Measurements from ENCODE around the gene SGK2. TPM values are rescaled to one million over a fixed set of nuclear protein-coding genes. Genes with fewer than 3 reads are reported as not detected.

The SGK2 gene
- total and polyA plus RNA-seq, 2 experiments from 2014 or later, result 0.42 TPM; not detected in 1

DNA sequence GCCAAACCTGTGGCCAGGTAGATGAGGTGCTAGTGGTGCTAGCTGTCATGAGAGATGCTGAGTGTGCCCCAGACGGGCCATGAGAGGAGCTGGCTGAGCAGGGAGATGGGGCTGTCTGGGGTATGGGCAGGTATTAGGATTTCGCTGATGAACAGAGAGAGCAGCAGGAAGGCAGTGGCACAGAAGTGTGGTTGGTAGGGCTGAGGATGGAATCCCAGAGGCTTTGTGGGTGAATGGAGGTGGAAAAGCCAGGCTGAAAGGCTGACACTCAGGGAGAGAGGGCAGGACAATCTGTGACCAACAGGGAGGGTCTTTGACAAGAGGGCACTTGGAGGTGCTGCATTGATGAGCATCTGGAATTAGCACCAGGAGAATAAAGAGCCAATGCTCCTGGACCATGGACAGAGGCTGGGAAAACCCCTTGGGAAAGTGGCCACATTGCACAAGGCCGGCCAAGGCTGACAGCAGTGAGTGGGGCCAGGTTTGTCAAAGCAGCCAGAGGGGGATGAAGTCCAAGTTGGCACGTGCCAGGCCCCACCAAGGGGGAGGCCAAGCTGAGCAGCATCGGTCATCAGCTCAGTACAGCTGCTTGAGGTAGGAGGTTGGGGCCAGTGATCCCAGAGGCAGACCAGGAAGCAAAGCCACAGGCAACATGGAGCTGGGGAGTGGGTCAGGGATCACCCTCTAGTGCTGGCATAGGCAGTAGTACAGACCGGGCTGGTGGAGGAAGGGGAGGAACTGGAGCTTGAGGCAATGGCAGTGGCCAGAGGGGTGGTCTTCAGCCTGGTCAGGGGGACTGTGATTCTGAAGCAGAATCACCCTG lies 19.7 kb upstream of the SGK2 start (continued):
- TF ChIP-seq, protein P1, sequence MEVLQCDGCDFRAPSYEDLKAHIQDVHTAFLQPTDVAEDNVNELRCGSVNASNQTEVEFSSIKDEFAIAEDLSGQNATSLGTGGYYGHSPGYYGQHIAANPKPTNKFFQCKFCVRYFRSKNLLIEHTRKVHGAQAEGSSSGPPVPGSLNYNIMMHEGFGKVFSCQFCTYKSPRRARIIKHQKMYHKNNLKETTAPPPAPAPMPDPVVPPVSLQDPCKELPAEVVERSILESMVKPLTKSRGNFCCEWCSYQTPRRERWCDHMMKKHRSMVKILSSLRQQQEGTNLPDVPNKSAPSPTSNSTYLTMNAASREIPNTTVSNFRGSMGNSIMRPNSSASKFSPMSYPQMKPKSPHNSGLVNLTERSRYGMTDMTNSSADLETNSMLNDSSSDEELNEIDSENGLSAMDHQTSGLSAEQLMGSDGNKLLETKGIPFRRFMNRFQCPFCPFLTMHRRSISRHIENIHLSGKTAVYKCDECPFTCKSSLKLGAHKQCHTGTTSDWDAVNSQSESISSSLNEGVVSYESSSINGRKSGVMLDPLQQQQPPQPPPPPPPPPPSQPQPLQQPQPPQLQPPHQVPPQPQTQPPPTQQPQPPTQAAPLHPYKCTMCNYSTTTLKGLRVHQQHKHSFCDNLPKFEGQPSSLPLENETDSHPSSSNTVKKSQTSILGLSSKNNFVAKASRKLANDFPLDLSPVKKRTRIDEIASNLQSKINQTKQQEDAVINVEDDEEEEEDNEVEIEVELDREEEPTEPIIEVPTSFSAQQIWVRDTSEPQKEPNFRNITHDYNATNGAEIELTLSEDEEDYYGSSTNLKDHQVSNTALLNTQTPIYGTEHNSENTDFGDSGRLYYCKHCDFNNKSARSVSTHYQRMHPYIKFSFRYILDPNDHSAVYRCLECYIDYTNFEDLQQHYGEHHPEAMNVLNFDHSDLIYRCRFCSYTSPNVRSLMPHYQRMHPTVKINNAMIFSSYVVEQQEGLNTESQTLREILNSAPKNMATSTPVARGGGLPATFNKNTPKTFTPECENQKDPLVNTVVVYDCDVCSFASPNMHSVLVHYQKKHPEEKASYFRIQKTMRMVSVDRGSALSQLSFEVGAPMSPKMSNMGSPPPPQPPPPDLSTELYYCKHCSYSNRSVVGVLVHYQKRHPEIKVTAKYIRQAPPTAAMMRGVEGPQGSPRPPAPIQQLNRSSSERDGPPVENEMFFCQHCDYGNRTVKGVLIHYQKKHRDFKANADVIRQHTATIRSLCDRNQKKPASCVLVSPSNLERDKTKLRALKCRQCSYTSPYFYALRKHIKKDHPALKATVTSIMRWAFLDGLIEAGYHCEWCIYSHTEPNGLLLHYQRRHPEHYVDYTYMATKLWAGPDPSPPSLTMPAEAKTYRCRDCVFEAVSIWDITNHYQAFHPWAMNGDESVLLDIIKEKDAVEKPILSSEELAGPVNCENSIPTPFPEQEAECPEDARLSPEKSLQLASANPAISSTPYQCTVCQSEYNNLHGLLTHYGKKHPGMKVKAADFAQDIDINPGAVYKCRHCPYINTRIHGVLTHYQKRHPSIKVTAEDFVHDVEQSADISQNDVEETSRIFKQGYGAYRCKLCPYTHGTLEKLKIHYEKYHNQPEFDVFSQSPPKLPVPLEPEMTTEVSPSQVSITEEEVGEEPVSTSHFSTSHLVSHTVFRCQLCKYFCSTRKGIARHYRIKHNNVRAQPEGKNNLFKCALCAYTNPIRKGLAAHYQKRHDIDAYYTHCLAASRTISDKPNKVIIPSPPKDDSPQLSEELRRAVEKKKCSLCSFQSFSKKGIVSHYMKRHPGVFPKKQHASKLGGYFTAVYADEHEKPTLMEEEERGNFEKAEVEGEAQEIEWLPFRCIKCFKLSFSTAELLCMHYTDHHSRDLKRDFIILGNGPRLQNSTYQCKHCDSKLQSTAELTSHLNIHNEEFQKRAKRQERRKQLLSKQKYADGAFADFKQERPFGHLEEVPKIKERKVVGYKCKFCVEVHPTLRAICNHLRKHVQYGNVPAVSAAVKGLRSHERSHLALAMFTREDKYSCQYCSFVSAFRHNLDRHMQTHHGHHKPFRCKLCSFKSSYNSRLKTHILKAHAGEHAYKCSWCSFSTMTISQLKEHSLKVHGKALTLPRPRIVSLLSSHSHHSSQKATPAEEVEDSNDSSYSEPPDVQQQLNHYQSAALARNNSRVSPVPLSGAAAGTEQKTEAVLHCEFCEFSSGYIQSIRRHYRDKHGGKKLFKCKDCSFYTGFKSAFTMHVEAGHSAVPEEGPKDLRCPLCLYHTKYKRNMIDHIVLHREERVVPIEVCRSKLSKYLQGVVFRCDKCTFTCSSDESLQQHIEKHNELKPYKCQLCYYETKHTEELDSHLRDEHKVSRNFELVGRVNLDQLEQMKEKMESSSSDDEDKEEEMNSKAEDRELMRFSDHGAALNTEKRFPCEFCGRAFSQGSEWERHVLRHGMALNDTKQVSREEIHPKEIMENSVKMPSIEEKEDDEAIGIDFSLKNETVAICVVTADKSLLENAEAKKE (CRISPR knock-in tag; IDR thresholded peaks at IDR 0.05), result no peak

DNA sequence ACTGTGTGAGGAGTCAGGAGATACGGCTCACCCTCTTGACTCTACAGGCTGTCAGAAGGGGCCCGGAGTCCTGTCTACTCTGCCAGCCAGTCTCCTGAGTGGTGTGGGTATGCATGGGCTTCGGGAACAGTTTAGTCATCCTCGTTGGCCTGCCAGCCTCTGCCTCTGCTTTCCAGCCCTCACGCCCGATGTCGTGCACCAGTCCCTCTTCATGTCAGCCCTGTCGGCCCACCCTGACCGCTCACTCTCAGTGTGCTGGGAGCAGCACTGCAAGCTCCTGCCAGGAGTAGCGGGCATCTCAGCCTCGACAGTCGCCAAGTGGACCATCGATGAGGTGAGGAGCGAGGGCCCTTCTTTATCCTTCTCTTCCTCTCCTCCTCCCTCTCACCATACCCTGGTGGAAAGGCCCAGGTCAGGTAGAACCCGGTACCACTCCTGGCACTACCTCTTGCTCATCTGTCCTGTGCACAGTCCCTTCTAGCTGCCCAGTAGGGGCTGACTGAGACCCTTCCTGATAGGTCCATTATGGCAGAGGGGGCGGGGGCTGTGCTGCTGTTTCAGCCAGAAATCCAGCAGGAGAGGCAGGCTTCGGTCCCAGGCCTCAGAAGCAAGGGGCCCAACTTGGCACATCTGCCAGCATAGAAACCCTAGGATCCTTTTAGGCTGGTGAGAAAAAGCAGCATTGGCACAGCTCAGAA lies 18.7 kb upstream of the SGK2 start:
- Histone ChIP-seq H3K36me3 (ENCODE audit: insufficient read depth) (no peaks in the 10 kb centered on the region), H3K27me3 (ENCODE audit: insufficient read depth) (no peaks in the 10 kb centered on the region), H3K4me1 (ENCODE audit: insufficient read depth) (no peaks in the 10 kb centered on the region), H3K4me2 (no peak overlapping the region), H3K79me2 (replicated peaks; ENCODE audit: insufficient read depth) (no peaks in the 10 kb centered on the region), H3K27ac (ENCODE audit: low read depth) (no peak overlapping the region), H3K9me2 (ENCODE audit: insufficient read depth) (no peaks in the 10 kb centered on the region), H3K4me3 (no peak overlapping the region), H4K20me1 (replicated peaks; ENCODE audit: insufficient read depth) (no peaks in the 10 kb centered on the region), H3F3A (replicated peaks; ENCODE audit: low read depth) (no peaks in the 10 kb centered on the region), H2AFZ (no peak overlapping the region)
- DNase-seq (ENCODE audit: low spot score) (no peak), ATAC-seq (peak; percentile 36)
- Mint-ChIP-seq H3K9me3 (no peaks in the 10 kb centered on the region; the same call in 1 of the 3 replicates), H3K4me3 (no peak overlapping the region), H3K36me3 (ENCODE audit: low read depth) (peaks cover 15% of the 10 kb centered on the region; the same call in 1 of the 3 replicates), H3K27me3 (ENCODE audit: insufficient read depth, low read depth, poor library complexity) (peaks cover 12% of the 10 kb centered on the region), H3K4me1 (no peaks in the 10 kb centered on the region), H3K27ac (no peak overlapping the region)
- TF ChIP-seq JUNB (IDR thresholded peaks at IDR 0.05; ENCODE audit: unreplicated experiment) (no peak), NANOG (IDR thresholded peaks at IDR 0.05; ENCODE audit: borderline replicate concordance) (no peak), ZNF114 (CRISPR knock-in tag; IDR thresholded peaks at IDR 0.05) (no peak), CREB1 (CRISPR knock-in tag; IDR thresholded peaks at IDR 0.05; ENCODE audit: low read depth) (no peak), ZNF331 (CRISPR knock-in tag; IDR thresholded peaks at IDR 0.05; ENCODE audit: low read depth) (no peak), POLR2AphosphoS5 (IDR thresholded peaks at IDR 0.05; ENCODE audit: low read depth) (no peak), STAT1 (IDR thresholded peaks at IDR 0.05; ENCODE audit: unreplicated experiment) (no peak)
- TF ChIP-seq, protein P2, sequence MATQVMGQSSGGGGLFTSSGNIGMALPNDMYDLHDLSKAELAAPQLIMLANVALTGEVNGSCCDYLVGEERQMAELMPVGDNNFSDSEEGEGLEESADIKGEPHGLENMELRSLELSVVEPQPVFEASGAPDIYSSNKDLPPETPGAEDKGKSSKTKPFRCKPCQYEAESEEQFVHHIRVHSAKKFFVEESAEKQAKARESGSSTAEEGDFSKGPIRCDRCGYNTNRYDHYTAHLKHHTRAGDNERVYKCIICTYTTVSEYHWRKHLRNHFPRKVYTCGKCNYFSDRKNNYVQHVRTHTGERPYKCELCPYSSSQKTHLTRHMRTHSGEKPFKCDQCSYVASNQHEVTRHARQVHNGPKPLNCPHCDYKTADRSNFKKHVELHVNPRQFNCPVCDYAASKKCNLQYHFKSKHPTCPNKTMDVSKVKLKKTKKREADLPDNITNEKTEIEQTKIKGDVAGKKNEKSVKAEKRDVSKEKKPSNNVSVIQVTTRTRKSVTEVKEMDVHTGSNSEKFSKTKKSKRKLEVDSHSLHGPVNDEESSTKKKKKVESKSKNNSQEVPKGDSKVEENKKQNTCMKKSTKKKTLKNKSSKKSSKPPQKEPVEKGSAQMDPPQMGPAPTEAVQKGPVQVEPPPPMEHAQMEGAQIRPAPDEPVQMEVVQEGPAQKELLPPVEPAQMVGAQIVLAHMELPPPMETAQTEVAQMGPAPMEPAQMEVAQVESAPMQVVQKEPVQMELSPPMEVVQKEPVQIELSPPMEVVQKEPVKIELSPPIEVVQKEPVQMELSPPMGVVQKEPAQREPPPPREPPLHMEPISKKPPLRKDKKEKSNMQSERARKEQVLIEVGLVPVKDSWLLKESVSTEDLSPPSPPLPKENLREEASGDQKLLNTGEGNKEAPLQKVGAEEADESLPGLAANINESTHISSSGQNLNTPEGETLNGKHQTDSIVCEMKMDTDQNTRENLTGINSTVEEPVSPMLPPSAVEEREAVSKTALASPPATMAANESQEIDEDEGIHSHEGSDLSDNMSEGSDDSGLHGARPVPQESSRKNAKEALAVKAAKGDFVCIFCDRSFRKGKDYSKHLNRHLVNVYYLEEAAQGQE (IDR thresholded peaks at IDR 0.05; ENCODE audit: unreplicated experiment), result no peak
- TF ChIP-seq, protein P3, sequence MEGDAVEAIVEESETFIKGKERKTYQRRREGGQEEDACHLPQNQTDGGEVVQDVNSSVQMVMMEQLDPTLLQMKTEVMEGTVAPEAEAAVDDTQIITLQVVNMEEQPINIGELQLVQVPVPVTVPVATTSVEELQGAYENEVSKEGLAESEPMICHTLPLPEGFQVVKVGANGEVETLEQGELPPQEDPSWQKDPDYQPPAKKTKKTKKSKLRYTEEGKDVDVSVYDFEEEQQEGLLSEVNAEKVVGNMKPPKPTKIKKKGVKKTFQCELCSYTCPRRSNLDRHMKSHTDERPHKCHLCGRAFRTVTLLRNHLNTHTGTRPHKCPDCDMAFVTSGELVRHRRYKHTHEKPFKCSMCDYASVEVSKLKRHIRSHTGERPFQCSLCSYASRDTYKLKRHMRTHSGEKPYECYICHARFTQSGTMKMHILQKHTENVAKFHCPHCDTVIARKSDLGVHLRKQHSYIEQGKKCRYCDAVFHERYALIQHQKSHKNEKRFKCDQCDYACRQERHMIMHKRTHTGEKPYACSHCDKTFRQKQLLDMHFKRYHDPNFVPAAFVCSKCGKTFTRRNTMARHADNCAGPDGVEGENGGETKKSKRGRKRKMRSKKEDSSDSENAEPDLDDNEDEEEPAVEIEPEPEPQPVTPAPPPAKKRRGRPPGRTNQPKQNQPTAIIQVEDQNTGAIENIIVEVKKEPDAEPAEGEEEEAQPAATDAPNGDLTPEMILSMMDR (conservative IDR thresholded peaks at IDR 0.05; ENCODE audit: low read depth in 2 of 2), result no peak
- TF ChIP-seq, protein P4, sequence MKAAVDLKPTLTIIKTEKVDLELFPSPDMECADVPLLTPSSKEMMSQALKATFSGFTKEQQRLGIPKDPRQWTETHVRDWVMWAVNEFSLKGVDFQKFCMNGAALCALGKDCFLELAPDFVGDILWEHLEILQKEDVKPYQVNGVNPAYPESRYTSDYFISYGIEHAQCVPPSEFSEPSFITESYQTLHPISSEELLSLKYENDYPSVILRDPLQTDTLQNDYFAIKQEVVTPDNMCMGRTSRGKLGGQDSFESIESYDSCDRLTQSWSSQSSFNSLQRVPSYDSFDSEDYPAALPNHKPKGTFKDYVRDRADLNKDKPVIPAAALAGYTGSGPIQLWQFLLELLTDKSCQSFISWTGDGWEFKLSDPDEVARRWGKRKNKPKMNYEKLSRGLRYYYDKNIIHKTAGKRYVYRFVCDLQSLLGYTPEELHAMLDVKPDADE (IDR thresholded peaks at IDR 0.05), result no peak

Measured in GM23338 (cell line).